GM11168 (cell line): Measurements from ENCODE around the gene FOXN1.

Experiments used
- in situ Hi-C: fragments of 300-500 bp; cut with MboI; formaldehyde crosslinking; loops from one replicate; pipeline ENCODE4 v1.12.0; 2022; ENCODE audit warnings: low sequenced_read_pairs; ENCODE audit not compliant: unreplicated experiment

The FOXN1 gene

GRCh38 chr17:28540231-28540630, 34.1 kb downstream of the FOXN1 start:
- in situ Hi-C loops = loop anchor here (10.0 kb wide), 1 partner anchor 45 kb away; no protein-coding TSS in a partner anchor

GRCh38 chr17:28541439-28541838, 35.3 kb downstream of the FOXN1 start:
- in situ Hi-C loops = loop anchor here (10.0 kb wide), 1 partner anchor 47 kb away; no protein-coding TSS in a partner anchor

- in situ Hi-C loops = loop anchor here (5.0 to 10.0 kb wide), 2 partner anchors 32 to 50 kb away; no protein-coding TSS in a partner anchor
These were observed 38.4 kb downstream of the FOXN1 start for GRCh38 chr17:28544402-28545140.

GRCh38 chr17:28545141-28545503, 39.0 kb downstream of the FOXN1 start:
- in situ Hi-C loops = loop anchor here (5.0 to 10.0 kb wide), 2 partner anchors 33 to 50 kb away; no protein-coding TSS in a partner anchor

GRCh38 chr17:28545787-28546415, 39.8 kb downstream of the FOXN1 start:
- in situ Hi-C loops = loop anchor here (5.0 to 10.0 kb wide), 2 partner anchors 34 to 51 kb away; no protein-coding TSS in a partner anchor

- in situ Hi-C loops = loop anchor here (5.0 to 10.0 kb wide), 2 partner anchors 35 to 52 kb away; no protein-coding TSS in a partner anchor
These were observed 41.0 kb downstream of the FOXN1 start for GRCh38 chr17:28547096-28547622.

GRCh38 chr17:28547623-28548416, 41.7 kb downstream of the FOXN1 start:
- in situ Hi-C loops = loop anchor here (5.0 to 10.0 kb wide), 2 partner anchors 36 to 53 kb away; no protein-coding TSS in a partner anchor

- in situ Hi-C loops = loop anchor here (5.0 to 10.0 kb wide), 2 partner anchors 36 to 54 kb away; no protein-coding TSS in a partner anchor
These were observed 42.4 kb downstream of the FOXN1 start for GRCh38 chr17:28548417-28549130.

GRCh38 chr17:28549236-28550132, 43.3 kb downstream of the FOXN1 start:
- in situ Hi-C loops = loop anchor here (5.0 to 10.0 kb wide), 2 partner anchors 37 to 55 kb away; no protein-coding TSS in a partner anchor

- in situ Hi-C loops = no loop called here
These were observed 44.7 kb downstream of the FOXN1 start for GRCh38 chr17:28550858-28551257.

GRCh38 chr17:28551421-28552175, 45.5 kb downstream of the FOXN1 start:
- in situ Hi-C loops = no loop called here

GRCh38 chr17:28552176-28552999, 46.2 kb downstream of the FOXN1 start, which contains the start of gene UNC119:
TSS of gene UNC119 (minus strand) at chr17:28552624. CDS start at chr17:28552557, 67 bp downstream.
- in situ Hi-C loops = no loop called here

GRCh38 chr17:28553000-28553505, 46.9 kb downstream of the FOXN1 start:
- in situ Hi-C loops = no loop called here

GRCh38 chr17:28554565-28554964, 48.4 kb downstream of the FOXN1 start:
- in situ Hi-C loops = no loop called here

- in situ Hi-C loops = no loop called here
These were observed 48.9 kb downstream of the FOXN1 start for GRCh38 chr17:28555022-28555421.

- in situ Hi-C loops = no loop called here
These were observed 57.3 kb downstream of the FOXN1 start for GRCh38 chr17:28563475-28563874.

- in situ Hi-C loops = no loop called here
These were observed 61.5 kb downstream of the FOXN1 start for GRCh38 chr17:28567604-28568003.
